GM23338 (cell line): Measurements from ENCODE around the gene KAZN. TPM values are rescaled to one million over a fixed set of nuclear protein-coding genes. Genes with fewer than 3 reads are reported as not detected.
A peak's percentile ranks its signal among the peaks of the same experiment; 100 is the strongest.

Experiments
- ATAC-seq: fragments of 200-7000 bp; cut with Tn5 transposase; 3 replicates; pipeline ENCODE4 v1.9.1; 2020
- DNase-seq: peaks from one replicate; pipeline ENCODE4 v3.0.0-alpha.2; 2015; ENCODE audit warnings: low spot score
- H2AFZ ChIP-seq: fragments of 200-600 bp; sonication (generic); 2 replicates; pipeline ENCODE4 v1.8.0; 2016; ENCODE audit warnings: antibody characterized with exemption, mild to moderate bottlenecking, moderate library complexity
- H3F3A ChIP-seq: fragments of 200-600 bp; sonication (generic); replicated peaks from 2 replicates; pipeline ENCODE4 v1.8.0; 2017; ENCODE audit warnings: antibody characterized with exemption, mixed run types, low read depth
- H3K27ac ChIP-seq: fragments of 200-600 bp; sonication (generic); 2 replicates; pipeline ENCODE4 v1.6.1; 2016; ENCODE audit warnings: low read depth
- H3K27me3 ChIP-seq: fragments of 200-600 bp; sonication (generic); 2 replicates; pipeline ENCODE4 v1.8.0; 2016; ENCODE audit warnings: mild to moderate bottlenecking, mixed run types, moderate library complexity; ENCODE audit not compliant: insufficient read depth
- H3K36me3 ChIP-seq: fragments of 200-600 bp; sonication (generic); 2 replicates; pipeline ENCODE4 v1.8.0; 2016; ENCODE audit warnings: mild to moderate bottlenecking; ENCODE audit not compliant: insufficient read depth
- H3K4me1 ChIP-seq: fragments of 200-600 bp; sonication (generic); 2 replicates; pipeline ENCODE4 v1.8.0; 2016; ENCODE audit warnings: mild to moderate bottlenecking, moderate library complexity; ENCODE audit not compliant: insufficient read depth
- H3K4me2 ChIP-seq: fragments of 200-600 bp; sonication (generic); 2 replicates; pipeline ENCODE4 v1.7.1; 2017; ENCODE audit warnings: mixed run types
- H3K4me3 ChIP-seq: fragments of 200-600 bp; sonication (generic); 2 replicates; pipeline ENCODE4 v1.6.1; 2016; ENCODE audit warnings: mixed run types
- H3K79me2 ChIP-seq: fragments of 200-600 bp; sonication (generic); replicated peaks from 2 replicates; pipeline ENCODE4 v1.8.0; 2017; ENCODE audit warnings: mild to moderate bottlenecking; ENCODE audit not compliant: insufficient read depth
- H3K9me2 ChIP-seq: fragments of 200-600 bp; sonication (generic); 2 replicates; pipeline ENCODE4 v1.8.0; 2017; ENCODE audit not compliant: insufficient read depth
- H4K20me1 ChIP-seq: fragments of 200-600 bp; sonication (generic); replicated peaks from 2 replicates; pipeline ENCODE4 v1.8.0; 2017; ENCODE audit warnings: mild to moderate bottlenecking; ENCODE audit not compliant: insufficient read depth
- H3K27ac Mint-ChIP-seq: 2 replicates; pipeline ENCODE4 v1.8.0; 2020; ENCODE audit warnings: inconsistent platforms, mild to moderate bottlenecking, moderate library complexity, mixed read lengths
- H3K27me3 Mint-ChIP-seq: 3 replicates; pipeline ENCODE4 v1.8.0; 2022; ENCODE audit warnings: low read depth, mild to moderate bottlenecking, moderate library complexity, mixed read lengths, inconsistent platforms; ENCODE audit not compliant: insufficient read depth, poor library complexity
- H3K36me3 Mint-ChIP-seq: 3 replicates; pipeline ENCODE4 v1.8.0; 2021; ENCODE audit warnings: low read depth, mild to moderate bottlenecking, inconsistent platforms, moderate library complexity, mixed read lengths
- H3K4me1 Mint-ChIP-seq: 3 replicates; pipeline ENCODE4 v1.8.0; 2020; ENCODE audit warnings: mild to moderate bottlenecking, inconsistent platforms, mixed read lengths
- H3K4me3 Mint-ChIP-seq: 3 replicates; pipeline ENCODE4 v1.8.0; 2021; ENCODE audit warnings: moderate library complexity, mild to moderate bottlenecking, inconsistent platforms, mixed read lengths
- H3K9me3 Mint-ChIP-seq: 3 replicates; pipeline ENCODE4 v1.8.0; 2020; ENCODE audit warnings: moderate library complexity, mild to moderate bottlenecking, inconsistent platforms, mixed read lengths
- EZH2 ChIP-seq: fragments of 200-600 bp; sonication (generic); IDR thresholded peaks from one replicate; pipeline ENCODE4 v1.8.0; 2017; ENCODE audit warnings: antibody characterized with exemption, mild to moderate bottlenecking, low read depth; ENCODE audit not compliant: unreplicated experiment
- EZH2phosphoT487 ChIP-seq: fragments of 200-600 bp; sonication (generic); IDR thresholded peaks from one replicate; pipeline ENCODE4 v1.8.1; 2018; ENCODE audit warnings: antibody characterized with exemption; ENCODE audit not compliant: unreplicated experiment
- JUNB ChIP-seq: IDR thresholded peaks from one replicate; pipeline ENCODE4 v1.6.1; 2016; ENCODE audit warnings: antibody characterized with exemption; ENCODE audit not compliant: unreplicated experiment
- POLR2AphosphoS5 ChIP-seq: IDR thresholded peaks from 2 replicates; pipeline ENCODE4 v1.6.1; 2016; ENCODE audit warnings: antibody characterized with exemption, low read depth
- STAT1 ChIP-seq: IDR thresholded peaks from one replicate; pipeline ENCODE4 v1.6.1; 2016; ENCODE audit warnings: antibody characterized with exemption; ENCODE audit not compliant: unreplicated experiment
- ZNF114 ChIP-seq: fragments of 250-450 bp; sonication (Bioruptor Pico); IDR thresholded peaks from 2 replicates; pipeline ENCODE4 v1.5.0; 2020; ENCODE audit warnings: mild to moderate bottlenecking, moderate library complexity
- ZNF331 ChIP-seq: fragments of 250-450 bp; sonication (Bioruptor Pico); IDR thresholded peaks from 2 replicates; pipeline ENCODE4 v1.5.0; 2020; ENCODE audit warnings: low read depth, mild to moderate bottlenecking, moderate library complexity
- polyA plus RNA-seq: library from polyadenylated mRNA; unstranded; fragments of >200 nt; fragmentation: Nextera tagmentation; extraction: Ambion mirVana; gene quantifications from 2 replicates; pipeline ENCODE4 v1.2.1, GENCODE V29; 2016
- total RNA-seq: library from RNA; depleted of rRNA; stranded (reverse); fragments of >200 nt; shearing (Covaris generic); gene quantifications from 2 replicates; pipeline ENCODE4 v1.2.3, GENCODE V29; 2014
- TF ChIP-seq, protein P1 (sequence below): IDR thresholded peaks from 2 replicates; pipeline ENCODE4 v1.6.1; 2016; ENCODE audit warnings: antibody characterized with exemption
- TF ChIP-seq, protein P2 (sequence below), 2 experiments: fragments of 200-600 bp in 1 of 2; sonication (generic) in 1 of 2; conservative IDR thresholded peaks; 2 replicates each; pipeline versions ENCODE4 v1.5.1 to v1.6.1; 2016 to 2017; ENCODE audit warnings: antibody characterized with exemption in 2 of 2, low read depth in 2 of 2, mild to moderate bottlenecking in 2 of 2, moderate library complexity in 1 of 2

Gene KAZN
- total and polyA plus RNA-seq, 2 experiments from 2014 or later: 9.9 to 15.0 TPM

DNA sequence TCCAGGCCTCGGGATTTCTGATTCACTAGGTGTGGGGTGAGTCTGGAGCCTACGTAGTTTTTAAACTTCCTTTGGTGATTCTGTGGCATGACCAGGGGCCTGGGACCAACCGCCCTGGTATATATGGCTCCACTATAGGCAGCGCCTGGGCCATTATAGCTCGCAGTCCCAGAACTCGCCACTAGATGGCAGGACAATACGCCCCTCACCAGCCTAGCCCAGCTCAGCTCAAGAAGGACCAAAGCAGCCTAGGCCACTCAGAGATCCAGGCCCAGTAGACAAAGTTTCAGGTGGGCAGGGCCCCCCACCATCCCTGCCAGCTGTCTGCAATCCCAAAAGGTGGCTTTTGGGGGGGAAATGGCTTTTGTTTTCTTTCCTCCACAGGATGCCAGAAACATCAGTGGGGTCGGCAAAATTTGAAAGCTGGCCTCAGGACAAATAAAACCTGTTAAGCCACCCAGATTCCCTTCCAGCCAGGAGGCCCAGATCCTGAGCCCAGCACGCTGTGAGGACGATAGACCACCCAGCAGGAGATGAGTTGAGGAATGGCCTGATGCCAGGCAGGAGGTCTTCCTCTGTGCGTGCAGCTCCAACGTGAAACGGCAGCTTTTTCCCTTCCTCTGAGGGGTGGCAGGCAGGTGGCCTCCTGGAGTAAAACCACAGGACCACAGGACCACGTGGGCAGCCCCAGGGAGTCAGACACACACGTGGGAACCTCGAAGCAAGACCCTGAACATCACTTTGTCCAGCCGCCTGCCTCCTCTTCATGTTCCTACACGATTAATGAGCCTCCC lies 530.2 kb downstream of the KAZN start:
- Histone ChIP-seq H3K4me3 (no peak overlapping the region), H3K27me3 (no peaks in the 10 kb centered on the region), H3K79me2 (no peaks in the 10 kb centered on the region), H3F3A (no peaks in the 10 kb centered on the region), H3K36me3 (no peaks in the 10 kb centered on the region), H3K4me2 (no peak overlapping the region), H3K9me2 (0 out of 2 replicates have a peak, but pooled peaks cover 3% of the 10 kb centered on the region), H4K20me1 (no peaks in the 10 kb centered on the region), H3K27ac (no peak overlapping the region), H2AFZ (no peak overlapping the region), H3K4me1 (no peaks in the 10 kb centered on the region)
- H3K27ac Mint-ChIP-seq: no peak overlapping the region
- ATAC-seq: peak; percentile 99
- TF ChIP-seq, protein P1, sequence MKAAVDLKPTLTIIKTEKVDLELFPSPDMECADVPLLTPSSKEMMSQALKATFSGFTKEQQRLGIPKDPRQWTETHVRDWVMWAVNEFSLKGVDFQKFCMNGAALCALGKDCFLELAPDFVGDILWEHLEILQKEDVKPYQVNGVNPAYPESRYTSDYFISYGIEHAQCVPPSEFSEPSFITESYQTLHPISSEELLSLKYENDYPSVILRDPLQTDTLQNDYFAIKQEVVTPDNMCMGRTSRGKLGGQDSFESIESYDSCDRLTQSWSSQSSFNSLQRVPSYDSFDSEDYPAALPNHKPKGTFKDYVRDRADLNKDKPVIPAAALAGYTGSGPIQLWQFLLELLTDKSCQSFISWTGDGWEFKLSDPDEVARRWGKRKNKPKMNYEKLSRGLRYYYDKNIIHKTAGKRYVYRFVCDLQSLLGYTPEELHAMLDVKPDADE: no peak
- TF ChIP-seq, protein P2, sequence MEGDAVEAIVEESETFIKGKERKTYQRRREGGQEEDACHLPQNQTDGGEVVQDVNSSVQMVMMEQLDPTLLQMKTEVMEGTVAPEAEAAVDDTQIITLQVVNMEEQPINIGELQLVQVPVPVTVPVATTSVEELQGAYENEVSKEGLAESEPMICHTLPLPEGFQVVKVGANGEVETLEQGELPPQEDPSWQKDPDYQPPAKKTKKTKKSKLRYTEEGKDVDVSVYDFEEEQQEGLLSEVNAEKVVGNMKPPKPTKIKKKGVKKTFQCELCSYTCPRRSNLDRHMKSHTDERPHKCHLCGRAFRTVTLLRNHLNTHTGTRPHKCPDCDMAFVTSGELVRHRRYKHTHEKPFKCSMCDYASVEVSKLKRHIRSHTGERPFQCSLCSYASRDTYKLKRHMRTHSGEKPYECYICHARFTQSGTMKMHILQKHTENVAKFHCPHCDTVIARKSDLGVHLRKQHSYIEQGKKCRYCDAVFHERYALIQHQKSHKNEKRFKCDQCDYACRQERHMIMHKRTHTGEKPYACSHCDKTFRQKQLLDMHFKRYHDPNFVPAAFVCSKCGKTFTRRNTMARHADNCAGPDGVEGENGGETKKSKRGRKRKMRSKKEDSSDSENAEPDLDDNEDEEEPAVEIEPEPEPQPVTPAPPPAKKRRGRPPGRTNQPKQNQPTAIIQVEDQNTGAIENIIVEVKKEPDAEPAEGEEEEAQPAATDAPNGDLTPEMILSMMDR (conservative IDR thresholded peaks at IDR 0.05; ENCODE audit: low read depth in 2 of 2): peak; percentile 88 to 96
- no peak overlapping the region for H3K4me3 Mint-ChIP-seq
- H3K9me3 Mint-ChIP-seq: peaks cover 24% of the 10 kb centered on the region
- peak; percentile 87 for DNase-seq
- H3K4me1 Mint-ChIP-seq: no peaks in the 10 kb centered on the region
- H3K36me3 Mint-ChIP-seq: peaks cover 9% of the 10 kb centered on the region; the same call in 1 of the 3 replicates
- peaks cover 8% of the 10 kb centered on the region for H3K27me3 Mint-ChIP-seq

DNA sequence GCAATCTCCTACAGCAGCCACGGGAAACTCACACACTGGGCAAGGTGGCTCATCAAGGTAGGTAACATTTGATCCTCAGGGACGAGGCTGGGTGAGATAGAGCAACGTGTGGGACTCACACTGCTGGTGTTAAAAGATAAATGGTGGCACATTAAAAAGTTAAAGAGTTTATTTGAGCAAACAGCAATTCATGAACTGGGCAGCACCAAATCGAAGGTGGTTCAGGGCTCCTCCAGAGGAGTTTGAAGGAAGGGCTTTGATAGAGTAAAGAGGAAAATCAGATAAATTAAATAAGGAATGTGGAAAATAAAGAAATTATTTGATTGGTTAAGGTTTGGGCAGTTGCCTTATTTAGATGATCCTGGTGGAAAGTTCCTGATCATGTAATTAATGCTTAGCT lies 531.5 kb downstream of the KAZN start:
- peaks cover 3% of the 10 kb centered on the region; the same call in 1 of the 2 replicates for H3K4me1 ChIP-seq
- H3K9me3 Mint-ChIP-seq: peaks cover 24% of the 10 kb centered on the region
- 0 out of 2 replicates have a peak, but pooled peaks cover 3% of the 10 kb centered on the region for H3K9me2 ChIP-seq
- no peak overlapping the region for H3K4me3 Mint-ChIP-seq
- no peak overlapping the region for H2AFZ ChIP-seq
- no peaks in the 10 kb centered on the region for H3K27me3 ChIP-seq
- peaks cover 8% of the 10 kb centered on the region for H3K27me3 Mint-ChIP-seq
- H3K36me3 Mint-ChIP-seq: peaks cover 9% of the 10 kb centered on the region; the same call in 1 of the 3 replicates
- no peak overlapping the region for H3K27ac Mint-ChIP-seq
- DNase-seq (no peak), ATAC-seq (no peak)
- H3K4me2 ChIP-seq: no peak overlapping the region
- H3F3A ChIP-seq: no peaks in the 10 kb centered on the region
- no peaks in the 10 kb centered on the region for H3K36me3 ChIP-seq
- no peak overlapping the region for H3K27ac ChIP-seq
- H3K79me2 ChIP-seq: no peaks in the 10 kb centered on the region
- H3K4me3 ChIP-seq: no peak overlapping the region
- no peaks in the 10 kb centered on the region; the same call in 1 of the 3 replicates for H3K4me1 Mint-ChIP-seq
- no peaks in the 10 kb centered on the region for H4K20me1 ChIP-seq
- TF ChIP-seq ZNF331 (CRISPR knock-in tag) (no peak), JUNB (no peak), EZH2 (no peak), ZNF114 (CRISPR knock-in tag) (no peak), EZH2phosphoT487 (no peak), POLR2AphosphoS5 (no peak), STAT1 (no peak)
- TF ChIP-seq, protein P1: no peak
- TF ChIP-seq, protein P2 (conservative IDR thresholded peaks at IDR 0.05; ENCODE audit: low read depth in 2 of 2): no peak
